Measurements from ENCODE around the gene LRCH3.

GRCh38 chr3:197750858-197751737 lies 40.0 kb upstream of the LRCH3 start:
- no peak for TF ChIP-seq EZH2 (IDR thresholded peaks at IDR 0.05; ENCODE audit: low read length, unreplicated experiment)
- no peak for TF ChIP-seq CTCF (conservative IDR thresholded peaks at IDR 0.05; ENCODE audit: low read depth, low read length)
- no peak for TF ChIP-seq EZH2phosphoT487 (IDR thresholded peaks at IDR 0.05; ENCODE audit: borderline replicate concordance, low read length)

Measured in PC-3 (cell line).